ENCODE results near the gene TIMP4.

TIMP4 gene

DNA sequence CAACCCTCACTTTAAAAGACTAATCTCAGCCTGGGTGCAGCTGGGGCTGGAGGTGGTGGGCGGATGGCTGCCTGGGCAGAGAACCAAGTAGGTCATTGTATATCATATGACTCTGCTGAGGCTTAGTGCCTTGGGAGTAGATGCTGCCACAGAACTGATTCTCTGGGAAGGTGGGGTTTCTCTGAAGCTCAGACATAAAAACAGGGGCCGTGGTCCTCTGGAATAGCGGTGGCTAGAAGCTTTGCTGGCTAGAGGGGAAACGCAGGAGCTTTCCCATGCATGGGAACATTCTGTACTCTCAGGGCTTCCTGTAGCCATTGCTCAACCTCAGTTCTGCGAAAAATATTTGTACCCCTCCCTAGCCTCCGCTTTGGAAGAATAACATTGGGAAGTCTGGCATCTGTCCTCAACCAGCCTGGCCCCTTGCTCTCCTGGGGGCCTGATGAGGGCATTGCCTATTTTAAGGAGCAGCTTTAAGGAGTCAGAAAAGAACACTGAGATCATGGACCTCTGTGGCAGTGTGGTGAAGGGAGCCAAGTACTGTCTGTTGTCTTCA, 14.7 kb downstream of the TIMP4 start:
- H3K4me3 Mint-ChIP-seq: no peak overlapping the region
- no peaks in the 10 kb centered on the region for H3K9me3 Mint-ChIP-seq
- H3K4me1 Mint-ChIP-seq (ENCODE audit: low read depth): no peaks in the 10 kb centered on the region
- H3K27me3 Mint-ChIP-seq: peaks cover 4% of the 10 kb centered on the region
- no peaks in the 10 kb centered on the region for H3K36me3 Mint-ChIP-seq (ENCODE audit: low read depth)
- H3K27ac Mint-ChIP-seq: no peak overlapping the region

DNA sequence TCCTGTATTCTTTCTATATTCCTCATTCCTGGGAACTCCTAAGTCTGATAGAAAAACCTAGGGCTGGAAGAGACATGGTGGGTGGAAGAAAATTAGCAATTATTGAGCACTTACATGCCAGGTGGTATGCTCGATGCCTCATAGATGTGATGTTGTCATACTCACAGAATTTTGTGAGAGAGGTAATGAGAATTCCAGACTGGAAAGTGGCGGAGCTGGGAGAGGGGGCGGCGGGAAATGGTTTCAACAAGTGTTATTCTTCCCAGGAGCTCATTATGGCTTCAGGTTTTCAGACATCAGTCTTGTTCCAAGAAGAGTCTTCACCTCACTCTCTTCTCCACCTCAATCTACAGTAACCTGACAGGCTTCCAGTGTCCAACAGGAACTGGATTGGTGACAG, 16.2 kb downstream of the TIMP4 start:
- H3K27me3 Mint-ChIP-seq: no peaks in the 10 kb centered on the region
- no peaks in the 10 kb centered on the region for H3K4me1 Mint-ChIP-seq (ENCODE audit: low read depth)
- H3K9me3 Mint-ChIP-seq: no peaks in the 10 kb centered on the region
- H3K36me3 Mint-ChIP-seq (ENCODE audit: low read depth): no peaks in the 10 kb centered on the region
- no peak overlapping the region for H3K27ac Mint-ChIP-seq
- no peak overlapping the region for H3K4me3 Mint-ChIP-seq

DNA sequence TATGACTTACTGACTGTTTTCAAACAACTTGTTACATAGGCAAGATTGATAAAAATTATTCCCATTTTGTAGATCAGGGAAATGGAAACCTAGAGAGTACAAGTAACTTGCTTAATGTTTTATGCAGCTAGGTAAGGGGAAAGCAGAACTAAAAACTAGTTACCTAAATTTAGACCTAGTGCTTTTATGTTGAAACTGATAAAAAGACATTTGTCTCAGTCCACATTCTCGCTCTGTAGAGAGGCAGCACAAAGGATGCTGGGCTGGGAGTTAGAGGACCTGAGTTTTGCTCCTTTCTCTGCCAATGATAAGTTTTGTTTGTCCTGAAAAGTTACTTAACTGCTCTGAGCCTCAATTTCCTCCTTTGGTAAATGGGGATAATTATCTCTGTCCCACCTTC, 17.4 kb downstream of the TIMP4 start:
- no peaks in the 10 kb centered on the region for H3K9me3 Mint-ChIP-seq
- no peaks in the 10 kb centered on the region for H3K4me1 Mint-ChIP-seq (ENCODE audit: low read depth)
- no peak overlapping the region for H3K27ac Mint-ChIP-seq
- no peak overlapping the region for H3K4me3 Mint-ChIP-seq
- no peaks in the 10 kb centered on the region for H3K36me3 Mint-ChIP-seq (ENCODE audit: low read depth)
- H3K27me3 Mint-ChIP-seq: no peaks in the 10 kb centered on the region

DNA sequence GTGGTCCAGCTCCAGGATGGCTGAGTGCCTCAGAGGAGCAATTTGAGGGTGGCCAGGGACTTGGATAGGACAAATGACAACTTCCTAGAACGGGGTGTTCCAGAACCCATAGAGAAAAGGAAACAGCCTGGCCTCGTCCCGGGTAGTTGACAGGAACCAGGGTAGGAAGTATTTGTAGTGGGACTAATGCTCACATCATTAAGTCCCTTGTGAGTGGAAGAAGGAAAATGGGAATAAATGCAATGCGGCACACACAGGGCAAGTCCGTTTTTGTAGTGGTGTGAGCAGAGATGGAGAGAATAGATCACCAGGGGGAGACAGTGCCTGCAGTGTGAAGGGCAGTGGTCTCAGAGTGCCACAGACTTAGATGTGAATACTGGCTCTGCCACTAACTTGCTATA, 19.6 kb downstream of the TIMP4 start:
- H3K27ac Mint-ChIP-seq: no peak overlapping the region
- H3K4me3 Mint-ChIP-seq: no peak overlapping the region
- H3K9me3 Mint-ChIP-seq: no peaks in the 10 kb centered on the region
- H3K4me1 Mint-ChIP-seq (ENCODE audit: low read depth): no peaks in the 10 kb centered on the region
- H3K27me3 Mint-ChIP-seq: peaks cover 4% of the 10 kb centered on the region
- H3K36me3 Mint-ChIP-seq (ENCODE audit: low read depth): no peaks in the 10 kb centered on the region

DNA sequence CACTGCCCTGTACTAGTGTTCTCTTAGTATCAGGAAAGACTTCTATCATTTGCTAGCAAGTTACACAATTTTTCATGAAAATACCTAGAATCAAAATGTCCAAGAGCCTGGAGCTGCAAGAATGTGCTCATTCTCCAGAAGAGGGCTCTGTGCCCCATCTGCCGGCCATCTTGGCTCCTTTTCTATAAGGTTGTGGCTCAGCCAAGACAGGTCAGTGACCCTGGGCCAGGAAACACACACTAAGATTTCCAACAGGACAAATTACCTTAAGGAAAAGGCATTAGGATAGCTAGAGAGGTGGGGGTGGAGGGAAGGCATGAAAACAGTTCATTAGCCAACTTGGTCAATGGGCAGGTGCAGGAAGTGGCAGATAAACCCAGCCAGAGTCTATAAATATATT, 20.7 kb downstream of the TIMP4 start:
- Mint-ChIP-seq H3K27ac (no peak overlapping the region), H3K9me3 (no peaks in the 10 kb centered on the region), H3K27me3 (peaks cover 7% of the 10 kb centered on the region), H3K4me3 (no peak overlapping the region), H3K4me1 (ENCODE audit: low read depth) (no peaks in the 10 kb centered on the region), H3K36me3 (ENCODE audit: low read depth) (no peaks in the 10 kb centered on the region)

DNA sequence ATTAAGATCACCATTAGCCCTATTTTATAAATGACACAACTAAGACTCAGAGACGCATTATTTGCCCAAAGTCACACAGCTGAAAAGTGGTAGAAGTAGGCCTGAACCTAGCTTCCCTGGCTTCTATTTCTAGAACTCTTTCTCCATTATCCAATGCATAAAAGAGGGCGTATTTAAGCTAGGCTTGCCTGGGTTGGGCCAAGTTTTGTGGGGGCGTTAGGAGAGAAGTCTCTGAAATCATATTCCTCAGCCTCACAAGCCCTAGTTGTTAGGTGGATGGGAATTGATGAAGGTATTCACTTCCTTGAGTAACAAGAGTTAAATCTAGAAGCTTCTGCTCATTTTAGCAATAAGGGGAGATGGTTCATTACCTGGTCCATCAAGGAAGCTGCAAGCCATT, 22.3 kb downstream of the TIMP4 start:
- Mint-ChIP-seq H3K4me3 (no peak overlapping the region), H3K27me3 (peaks cover 11% of the 10 kb centered on the region), H3K9me3 (no peaks in the 10 kb centered on the region), H3K36me3 (ENCODE audit: low read depth) (no peaks in the 10 kb centered on the region), H3K27ac (no peak overlapping the region), H3K4me1 (ENCODE audit: low read depth) (no peaks in the 10 kb centered on the region)

DNA sequence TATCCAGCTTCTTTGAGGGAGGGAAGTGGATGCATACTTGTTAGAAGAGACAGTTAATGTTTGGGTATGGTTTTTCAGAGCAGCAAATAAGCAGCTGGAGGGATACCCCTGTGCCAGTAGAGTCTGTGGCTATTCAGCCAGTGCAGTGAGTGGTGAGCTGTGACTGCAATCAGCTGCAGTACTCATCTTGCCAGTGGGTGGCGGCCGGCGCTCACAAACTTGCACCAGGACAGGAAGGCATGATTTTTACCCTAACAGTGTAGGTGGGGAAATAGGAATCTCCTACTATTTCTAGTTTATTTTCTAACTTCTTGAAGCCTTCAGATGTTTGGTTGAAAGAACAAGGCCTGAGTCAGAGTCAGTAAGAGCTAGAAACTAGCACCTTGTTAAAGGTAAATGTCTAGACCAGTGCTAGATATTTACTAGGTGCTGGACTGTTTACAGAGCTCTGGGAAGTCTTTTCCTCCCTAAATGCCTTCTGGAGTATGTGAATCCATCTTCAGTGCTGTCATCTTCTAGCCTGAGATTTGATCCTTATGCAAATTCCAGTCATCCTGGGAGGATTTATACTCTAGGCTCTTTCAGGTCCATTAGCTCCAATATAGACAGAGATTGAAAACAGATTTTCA, 23.6 kb downstream of the TIMP4 start:
- no peaks in the 10 kb centered on the region for H3K9me3 Mint-ChIP-seq

DNA sequence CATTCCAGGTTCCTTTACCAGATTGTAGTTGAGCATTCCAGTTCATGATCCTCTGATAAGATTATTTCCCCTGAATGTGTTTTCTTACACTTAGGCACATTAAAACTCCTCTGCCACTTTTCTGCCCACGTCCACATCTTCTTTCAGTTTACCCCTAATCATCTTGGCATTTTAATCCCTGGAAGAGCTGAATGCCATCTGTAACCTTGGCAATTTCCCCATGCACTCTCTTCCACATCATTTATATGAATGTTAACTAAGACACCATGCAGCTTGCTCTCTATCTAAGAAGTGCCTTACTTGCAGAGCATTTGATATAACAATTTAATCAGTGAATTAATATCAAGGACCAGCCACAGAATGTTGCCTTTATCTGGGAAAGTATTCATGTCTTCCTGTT, 25.8 kb downstream of the TIMP4 start:
- no peak overlapping the region for H3K4me3 Mint-ChIP-seq
- no peak overlapping the region for H3K27ac Mint-ChIP-seq
- no peaks in the 10 kb centered on the region for H3K36me3 Mint-ChIP-seq (ENCODE audit: low read depth)
- no peaks in the 10 kb centered on the region for H3K4me1 Mint-ChIP-seq (ENCODE audit: low read depth)
- H3K9me3 Mint-ChIP-seq: no peaks in the 10 kb centered on the region
- peaks cover 24% of the 10 kb centered on the region for H3K27me3 Mint-ChIP-seq

More for the DNA sequence above, 23.6 kb downstream of the TIMP4 start:
- H3K27ac Mint-ChIP-seq: no peak overlapping the region
- no peaks in the 10 kb centered on the region for H3K4me1 Mint-ChIP-seq (ENCODE audit: low read depth)
- H3K4me3 Mint-ChIP-seq: no peak overlapping the region
- H3K27me3 Mint-ChIP-seq: peaks cover 11% of the 10 kb centered on the region
- no peaks in the 10 kb centered on the region for H3K36me3 Mint-ChIP-seq (ENCODE audit: low read depth)

DNA sequence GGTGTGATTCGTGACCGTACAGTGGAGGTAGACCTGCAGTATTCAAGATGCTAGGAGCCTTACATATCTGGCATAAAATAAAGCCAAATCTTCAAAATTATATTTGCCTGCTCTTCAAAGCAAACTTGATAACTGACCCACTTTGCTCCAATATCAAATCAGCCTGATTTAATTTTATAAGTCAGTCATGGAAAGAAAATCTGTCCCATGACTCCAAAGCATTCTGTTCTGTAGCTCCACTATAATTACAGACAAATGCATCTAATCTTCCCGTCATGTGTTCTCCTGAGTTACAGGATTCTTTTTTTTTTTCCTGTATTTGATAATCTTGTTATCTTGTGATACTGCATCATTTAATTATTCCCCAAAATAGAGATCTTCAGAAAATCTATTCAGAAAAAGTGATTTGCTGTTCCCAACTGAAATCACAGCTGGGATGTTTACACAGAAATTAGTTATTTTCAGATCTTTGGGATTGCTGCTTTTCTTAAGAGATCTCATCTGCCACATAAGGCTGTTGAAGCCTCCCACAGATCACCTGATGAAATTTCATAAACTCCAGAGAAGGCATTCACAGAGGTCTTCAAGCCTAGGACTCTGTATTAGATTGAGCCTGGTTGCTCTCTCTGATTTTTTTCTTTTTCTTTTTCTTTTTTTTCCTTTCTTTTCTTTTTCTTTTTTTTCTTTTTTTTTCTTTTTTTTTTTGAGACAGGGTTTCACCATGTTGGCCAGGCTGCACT, 27.2 kb downstream of the TIMP4 start:
- H3K4me1 Mint-ChIP-seq (ENCODE audit: low read depth): no peaks in the 10 kb centered on the region

DNA sequence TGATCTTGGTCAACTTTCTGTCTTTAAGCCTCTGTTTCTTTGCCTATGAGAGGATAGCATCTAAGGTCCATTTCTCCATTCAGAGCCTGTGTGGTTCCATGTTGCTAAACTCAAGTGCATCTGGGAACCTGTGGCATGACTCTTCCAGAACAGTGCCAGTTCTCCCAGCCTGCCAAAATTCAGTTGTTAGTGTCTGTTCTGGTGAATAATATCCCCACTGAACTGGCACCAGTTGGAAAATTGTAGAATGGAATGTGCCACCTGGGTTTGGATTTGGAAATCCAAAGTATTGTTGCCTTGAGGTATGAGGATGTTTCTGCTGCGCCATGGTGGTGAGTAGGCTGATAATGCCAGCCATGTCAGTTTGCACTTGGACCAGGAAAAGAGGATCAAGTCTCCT, 31.3 kb downstream of the TIMP4 start:
- Mint-ChIP-seq H3K27ac (no peak overlapping the region), H3K27me3 (peaks cover 26% of the 10 kb centered on the region), H3K9me3 (no peaks in the 10 kb centered on the region)

More for the DNA sequence above, 27.2 kb downstream of the TIMP4 start:
- H3K4me3 Mint-ChIP-seq: no peak overlapping the region
- H3K36me3 Mint-ChIP-seq (ENCODE audit: low read depth): no peaks in the 10 kb centered on the region
- no peaks in the 10 kb centered on the region for H3K9me3 Mint-ChIP-seq
- no peak overlapping the region for H3K27ac Mint-ChIP-seq
- peaks cover 26% of the 10 kb centered on the region for H3K27me3 Mint-ChIP-seq

DNA sequence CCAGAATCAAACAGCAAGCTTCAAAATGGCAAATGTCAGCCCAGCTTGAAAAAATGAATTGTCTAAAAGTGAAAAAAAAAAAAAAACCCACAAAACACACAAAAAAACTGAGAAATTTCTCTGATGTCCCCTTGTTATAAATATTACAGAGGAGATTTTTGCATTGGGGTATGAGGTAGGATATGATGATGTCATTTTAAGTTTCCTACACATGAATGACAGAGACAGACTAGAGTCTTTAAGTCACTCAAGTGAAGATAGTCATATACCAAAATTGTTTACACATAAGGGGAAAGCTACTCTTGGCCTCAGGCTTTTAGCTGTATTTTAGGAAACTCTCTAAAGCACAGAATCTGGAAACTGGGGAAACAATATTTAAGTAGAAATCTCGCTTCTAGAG, 32.9 kb downstream of the TIMP4 start:
- Mint-ChIP-seq H3K4me1 (ENCODE audit: low read depth) (peaks cover 3% of the 10 kb centered on the region), H3K4me3 (no peak overlapping the region), H3K27ac (no peak overlapping the region), H3K36me3 (ENCODE audit: low read depth) (no peaks in the 10 kb centered on the region), H3K9me3 (no peaks in the 10 kb centered on the region), H3K27me3 (peaks cover 26% of the 10 kb centered on the region)

More for the DNA sequence above, 31.3 kb downstream of the TIMP4 start:
- Mint-ChIP-seq H3K36me3 (ENCODE audit: low read depth) (no peaks in the 10 kb centered on the region), H3K4me1 (ENCODE audit: low read depth) (no peaks in the 10 kb centered on the region), H3K4me3 (no peak overlapping the region)

DNA sequence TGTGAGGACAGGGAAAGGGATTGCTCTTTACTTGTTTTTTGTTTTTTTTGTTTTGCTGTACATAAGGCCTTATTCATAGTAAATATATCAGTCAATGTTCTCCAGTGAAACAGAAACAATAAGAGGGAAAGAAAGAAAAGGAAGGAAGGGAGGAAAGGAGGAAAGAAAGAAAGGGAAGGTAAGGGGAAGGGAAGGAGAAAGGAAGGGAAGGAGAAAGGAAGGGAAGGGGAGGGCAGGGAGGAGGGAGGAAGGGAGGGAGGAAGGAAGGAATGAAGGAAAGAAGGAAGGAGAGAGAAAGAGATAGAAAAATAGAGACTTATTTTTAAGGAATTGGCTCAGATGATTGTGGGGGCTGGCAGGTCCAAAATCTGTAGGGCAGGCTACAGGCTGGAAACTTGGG, 37.2 kb downstream of the TIMP4 start:
- Mint-ChIP-seq H3K36me3 (ENCODE audit: low read depth) (no peaks in the 10 kb centered on the region), H3K4me1 (ENCODE audit: low read depth) (peaks cover 5% of the 10 kb centered on the region), H3K27me3 (peaks cover 21% of the 10 kb centered on the region), H3K9me3 (no peaks in the 10 kb centered on the region), H3K27ac (no peak overlapping the region), H3K4me3 (no peak overlapping the region)

DNA sequence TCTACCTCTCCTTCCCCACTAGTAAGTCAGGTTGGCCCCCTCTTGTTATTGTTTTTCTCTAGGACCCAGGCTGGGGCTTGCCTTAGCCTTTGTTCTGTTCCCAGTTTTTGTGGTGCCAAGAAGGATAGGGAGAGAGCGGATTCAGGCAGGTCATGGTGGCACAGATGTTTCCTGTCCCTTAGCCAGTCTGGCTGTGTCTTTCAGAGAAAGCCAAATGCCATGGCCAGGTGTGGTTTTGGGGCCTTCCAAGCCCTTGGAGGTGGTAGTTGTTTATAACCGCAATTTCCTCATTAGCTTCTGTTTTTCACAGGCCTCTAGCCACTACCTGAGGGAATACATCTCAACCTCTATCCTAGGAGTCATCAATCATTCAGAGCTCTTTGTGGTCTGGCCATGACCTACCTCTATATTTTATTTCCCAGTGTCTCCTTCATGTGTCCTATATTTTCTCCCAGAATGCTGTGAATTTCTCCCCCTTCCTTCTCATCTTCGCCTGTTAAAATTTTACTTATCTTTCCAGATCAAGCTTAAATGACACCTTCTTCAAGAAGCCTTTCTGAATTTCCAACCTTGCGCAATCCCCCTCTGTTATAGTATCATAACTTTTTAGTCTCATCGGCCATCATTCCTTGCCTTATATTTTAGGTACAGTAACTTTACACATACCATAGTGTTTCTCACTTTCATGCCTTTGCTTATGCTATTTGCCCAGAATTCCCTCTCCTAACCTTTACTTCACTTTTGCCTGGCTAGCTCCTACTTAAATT, 38.2 kb downstream of the TIMP4 start:
- no peaks in the 10 kb centered on the region for H3K36me3 Mint-ChIP-seq (ENCODE audit: low read depth)
- H3K9me3 Mint-ChIP-seq: no peaks in the 10 kb centered on the region
- no peak overlapping the region for H3K27ac Mint-ChIP-seq
- peaks cover 5% of the 10 kb centered on the region for H3K4me1 Mint-ChIP-seq (ENCODE audit: low read depth)
- peaks cover 18% of the 10 kb centered on the region for H3K27me3 Mint-ChIP-seq
- no peak overlapping the region for H3K4me3 Mint-ChIP-seq

DNA sequence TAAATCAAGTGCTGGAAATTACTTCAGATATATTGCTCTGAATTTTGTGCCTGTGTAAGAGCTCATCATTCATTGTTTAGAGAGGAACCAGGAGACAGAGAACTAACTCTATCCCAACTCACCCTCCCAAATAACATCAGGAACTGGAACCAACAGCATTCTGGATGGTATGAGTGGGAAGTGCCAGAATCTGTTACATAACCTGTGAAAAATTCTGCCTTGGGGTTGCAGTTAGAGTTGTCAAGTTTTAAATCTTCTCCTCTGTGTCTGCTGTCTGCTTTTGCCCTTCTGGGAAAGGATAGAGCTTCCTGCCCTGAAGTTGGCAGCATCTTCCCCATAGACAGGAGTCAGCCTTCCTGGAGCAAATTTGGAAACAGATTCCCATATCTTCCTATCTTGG, 41.2 kb downstream of the TIMP4 start:
- peaks cover 13% of the 10 kb centered on the region for H3K27me3 Mint-ChIP-seq
- no peaks in the 10 kb centered on the region for H3K9me3 Mint-ChIP-seq

DNA sequence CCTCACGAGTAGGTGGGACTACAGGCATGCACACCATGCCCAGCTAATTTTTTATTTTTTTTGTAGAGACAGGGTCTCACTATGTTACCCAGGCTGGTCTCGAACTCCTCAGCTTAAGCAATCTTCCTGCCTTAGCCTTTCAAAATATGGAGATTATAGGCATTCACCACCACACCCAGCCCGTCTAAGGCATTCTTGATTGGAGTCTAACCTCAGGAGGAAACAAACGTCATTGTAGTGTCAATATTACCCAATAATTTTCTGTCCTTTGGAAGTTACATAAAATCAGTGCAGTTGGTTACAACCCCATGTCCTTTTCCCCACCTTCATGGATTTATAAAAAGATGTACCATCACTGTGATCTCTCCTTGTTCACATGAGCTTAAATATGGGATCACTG, 41.8 kb downstream of the TIMP4 start:
- no peaks in the 10 kb centered on the region for H3K9me3 Mint-ChIP-seq
- H3K4me3 Mint-ChIP-seq: no peak overlapping the region
- H3K27ac Mint-ChIP-seq: no peak overlapping the region
- no peaks in the 10 kb centered on the region for H3K36me3 Mint-ChIP-seq (ENCODE audit: low read depth)
- H3K4me1 Mint-ChIP-seq (ENCODE audit: low read depth): peaks cover 5% of the 10 kb centered on the region
- peaks cover 13% of the 10 kb centered on the region for H3K27me3 Mint-ChIP-seq

More for the DNA sequence above, 41.2 kb downstream of the TIMP4 start:
- Mint-ChIP-seq H3K27ac (no peak overlapping the region), H3K4me3 (no peak overlapping the region), H3K4me1 (ENCODE audit: low read depth) (peaks cover 5% of the 10 kb centered on the region), H3K36me3 (ENCODE audit: low read depth) (no peaks in the 10 kb centered on the region)

All from stimulated activated naive CD8-positive, alpha-beta T cell treated with anti-CD3 and anti-CD28 coated beads, Interleukin-15, Interleukin-2, amounts not matched to agents 100 ng/mL and 50 ng/mL, for 24 hours (primary cell).